Stomach (tissue), 4 donors: ENCODE results near the gene PLPP3.

ENCODE experiments used
- EP300 ChIP-seq: sonication (generic); formaldehyde crosslinking; IDR thresholded peaks from one replicate; pipeline ENCODE4 v1.6.1; 2017; ENCODE audit warnings: antibody characterized with exemption
- POLR2A ChIP-seq, 4 donors: fragments of 450-650 bp; IDR thresholded peaks; one replicate each; pipeline ENCODE4 v1.6.1; 2016; ENCODE audit warnings: antibody characterized with exemption in 4 of 4, control low read depth in 2 of 4, mild to moderate bottlenecking in 1 of 4, moderate library complexity in 1 of 4
- POLR2AphosphoS5 ChIP-seq, 3 donors: sonication (generic); formaldehyde crosslinking; IDR thresholded peaks; one replicate each; pipeline ENCODE4 v1.6.1; 2016; ENCODE audit warnings: antibody characterized with exemption in 3 of 3
- TF ChIP-seq, protein P1 (sequence below), 7 experiments: fragments of 450-650 bp in 4 of 7; fragments of 200-600 bp in 3 of 7; sonication (generic) in 3 of 7; IDR thresholded peaks; one replicate each; pipeline ENCODE4 v1.5.1; 2016 to 2019; ENCODE audit warnings: antibody characterized with exemption in 7 of 7, control low read depth in 2 of 7, mild to moderate bottlenecking in 1 of 7

DNA sequence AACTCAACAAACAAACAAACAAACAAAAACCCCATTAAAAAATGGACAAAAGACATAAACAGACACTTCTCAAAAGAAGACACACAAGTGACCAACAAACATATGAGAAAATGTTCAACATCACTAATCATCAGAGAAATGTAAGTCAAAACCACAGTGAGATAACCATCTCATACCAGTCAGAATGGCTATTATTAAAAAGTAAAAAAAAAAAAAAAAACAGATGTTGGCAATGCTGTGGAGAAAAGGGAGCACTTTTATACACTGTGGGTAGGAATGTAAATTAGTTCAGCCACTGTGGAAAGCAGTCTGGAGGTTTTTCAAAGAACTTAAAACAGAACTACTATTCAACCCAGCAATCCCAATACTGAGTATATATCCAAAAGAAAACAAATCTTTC, 94.7 kb downstream of the PLPP3 start:
- TF ChIP-seq, protein P1, sequence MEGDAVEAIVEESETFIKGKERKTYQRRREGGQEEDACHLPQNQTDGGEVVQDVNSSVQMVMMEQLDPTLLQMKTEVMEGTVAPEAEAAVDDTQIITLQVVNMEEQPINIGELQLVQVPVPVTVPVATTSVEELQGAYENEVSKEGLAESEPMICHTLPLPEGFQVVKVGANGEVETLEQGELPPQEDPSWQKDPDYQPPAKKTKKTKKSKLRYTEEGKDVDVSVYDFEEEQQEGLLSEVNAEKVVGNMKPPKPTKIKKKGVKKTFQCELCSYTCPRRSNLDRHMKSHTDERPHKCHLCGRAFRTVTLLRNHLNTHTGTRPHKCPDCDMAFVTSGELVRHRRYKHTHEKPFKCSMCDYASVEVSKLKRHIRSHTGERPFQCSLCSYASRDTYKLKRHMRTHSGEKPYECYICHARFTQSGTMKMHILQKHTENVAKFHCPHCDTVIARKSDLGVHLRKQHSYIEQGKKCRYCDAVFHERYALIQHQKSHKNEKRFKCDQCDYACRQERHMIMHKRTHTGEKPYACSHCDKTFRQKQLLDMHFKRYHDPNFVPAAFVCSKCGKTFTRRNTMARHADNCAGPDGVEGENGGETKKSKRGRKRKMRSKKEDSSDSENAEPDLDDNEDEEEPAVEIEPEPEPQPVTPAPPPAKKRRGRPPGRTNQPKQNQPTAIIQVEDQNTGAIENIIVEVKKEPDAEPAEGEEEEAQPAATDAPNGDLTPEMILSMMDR (IDR thresholded peaks at IDR 0.05): no peak
- TF ChIP-seq POLR2A (IDR thresholded peaks at IDR 0.05) (no peak), POLR2AphosphoS5 (IDR thresholded peaks at IDR 0.05) (no peak), EP300 (no peak)
